Measurements from ENCODE around the gene UNC93B1. TPM values are rescaled to one million over a fixed set of nuclear protein-coding genes. Genes with fewer than 3 reads are reported as not detected.

The UNC93B1 gene
- polyA plus RNA-seq, 1 donor = 9.0 TPM

DNA sequence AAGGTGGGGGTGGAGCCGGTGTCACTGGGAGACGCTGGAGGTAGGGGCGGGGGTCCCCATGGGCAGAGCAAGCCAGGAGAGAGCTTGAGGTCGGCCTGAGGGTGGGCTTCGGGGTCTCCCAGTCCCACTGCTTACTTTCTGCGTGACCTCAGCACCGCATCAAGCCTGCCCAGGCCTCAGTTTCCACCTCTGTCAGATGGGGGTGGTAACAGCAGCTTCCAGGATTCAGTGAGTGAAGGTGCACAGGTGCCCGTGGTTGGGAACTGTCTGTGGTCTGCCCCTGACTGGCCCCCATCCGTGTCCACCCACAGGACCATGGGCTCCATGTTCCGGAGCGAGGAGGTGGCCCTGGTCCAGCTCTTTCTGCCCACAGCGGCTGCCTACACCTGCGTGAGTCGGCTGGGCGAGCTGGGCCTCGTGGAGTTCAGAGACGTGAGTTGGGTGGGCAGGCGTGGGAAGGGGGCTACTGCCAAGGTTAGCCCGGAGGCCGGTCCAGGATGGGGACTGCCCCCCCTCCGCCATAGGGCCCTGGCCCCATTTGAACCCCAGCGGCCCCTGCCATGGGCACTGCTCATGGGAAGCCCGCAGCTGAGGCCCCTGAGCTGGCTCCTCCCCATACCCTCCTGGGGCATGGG is 37.2 kb upstream of the UNC93B1 start:
- DNase-seq = no peak

DNA sequence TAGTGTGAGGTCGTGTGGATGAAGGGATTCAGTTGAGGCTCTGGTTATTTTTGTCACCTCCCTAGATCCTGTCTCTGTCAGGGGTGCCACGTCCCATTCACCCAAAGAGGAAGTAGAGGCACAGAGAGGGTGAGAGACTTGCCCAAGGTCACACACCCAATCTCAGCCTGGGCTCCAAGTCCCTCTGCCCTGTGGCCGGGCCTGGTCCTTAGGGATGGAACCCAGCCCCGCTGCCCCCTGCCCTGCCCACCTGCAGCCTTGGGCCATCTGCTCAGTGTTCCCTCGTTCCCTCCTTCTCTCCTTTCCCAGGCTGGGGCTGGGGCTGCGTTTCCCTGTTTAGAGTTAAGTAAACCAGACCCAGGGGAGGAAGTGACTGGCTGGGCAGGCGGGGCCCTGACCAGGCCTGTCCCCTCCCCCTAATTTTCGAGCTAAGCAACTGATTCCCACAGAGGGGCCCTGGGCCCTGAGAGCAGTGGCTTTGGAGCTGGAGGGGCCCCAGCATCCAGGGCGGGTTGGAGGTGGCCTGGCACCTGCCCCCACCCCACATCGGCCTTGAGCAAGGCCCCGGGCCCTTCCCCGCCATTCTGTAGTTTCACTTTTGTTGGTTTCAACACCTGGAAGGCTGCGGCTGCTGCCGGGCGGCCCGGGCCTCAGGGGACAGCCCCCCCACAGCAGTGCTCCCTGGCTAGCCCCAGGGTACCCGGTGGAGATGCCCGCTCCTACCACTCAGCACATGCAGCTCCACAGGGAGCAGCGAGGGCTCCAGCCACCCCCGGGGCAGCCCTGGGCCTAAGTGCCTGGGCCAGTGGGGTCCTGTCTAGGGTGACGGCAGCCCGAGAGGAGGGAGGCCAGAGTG is 36.4 kb upstream of the UNC93B1 start:
- peak; percentile 52 for DNase-seq

DNA sequence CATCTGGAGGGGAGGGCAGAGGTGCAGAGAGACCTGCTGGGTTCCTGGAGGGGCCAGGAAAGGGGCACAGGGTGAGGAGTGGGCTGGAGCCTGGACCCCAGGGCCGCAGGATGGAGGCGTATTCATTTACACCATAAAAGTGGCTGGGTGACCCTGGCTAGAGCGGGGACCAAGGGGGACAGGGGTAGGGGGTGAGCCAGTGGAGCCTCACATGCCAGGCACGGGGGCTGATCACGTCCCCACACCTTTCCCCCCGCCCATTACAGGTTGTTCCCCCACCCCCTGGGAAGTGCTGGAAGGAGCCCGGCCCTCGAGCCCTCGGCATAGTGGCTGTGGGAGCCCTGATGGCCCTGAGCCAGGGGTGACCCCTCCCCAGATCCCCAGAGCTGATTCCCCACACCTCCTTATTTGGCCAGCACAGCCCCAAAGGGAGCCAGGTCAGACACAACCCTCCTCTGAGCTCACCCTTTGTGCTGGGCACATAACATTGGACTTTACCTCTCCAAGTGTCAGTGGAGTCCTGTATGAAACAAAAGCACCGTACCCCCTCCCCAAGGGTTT is 35.7 kb upstream of the UNC93B1 start:
- no peak for DNase-seq

DNA sequence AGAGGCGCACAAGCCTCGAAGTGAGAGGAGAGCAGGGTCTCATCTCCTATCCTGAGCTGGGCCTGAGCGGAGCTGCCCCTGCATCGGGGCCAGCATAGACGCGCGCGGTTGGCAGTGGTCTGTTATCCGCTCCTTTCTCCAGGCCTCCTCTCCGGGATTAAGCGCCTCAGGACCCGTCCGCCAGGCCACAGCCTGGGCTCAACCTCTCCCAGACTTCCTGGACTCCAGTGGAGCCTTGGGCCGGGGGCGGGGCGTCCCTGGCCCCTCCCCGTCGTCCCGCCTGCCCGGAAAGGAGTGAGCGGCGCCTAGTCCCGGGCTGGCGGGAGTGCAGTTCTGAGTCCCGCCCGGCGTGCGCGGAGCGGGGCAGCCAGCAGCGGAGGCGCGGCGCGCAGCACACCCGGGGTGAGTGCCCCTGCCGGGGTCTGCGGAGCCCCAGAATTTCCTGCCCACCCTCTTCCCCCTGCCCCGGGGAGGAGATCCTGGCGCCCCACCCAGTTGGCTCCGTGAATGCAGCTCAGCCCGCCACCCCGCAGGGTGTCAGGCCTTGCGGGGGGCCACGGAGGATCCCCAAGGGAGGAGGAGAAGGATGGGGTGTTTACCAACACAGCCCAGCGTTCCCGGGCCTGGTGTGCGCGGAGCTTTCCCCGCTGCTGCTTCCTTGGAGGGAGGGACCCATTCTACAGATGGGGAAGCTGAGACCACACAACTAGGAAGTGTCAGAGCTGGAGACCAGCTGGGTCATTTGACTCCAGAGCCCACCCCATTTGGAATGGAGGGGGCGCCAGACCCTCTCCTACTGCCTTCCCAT is 35.0 kb upstream of the UNC93B1 start, which contains the start of gene TCIRG1:
Gene TCIRG1 (plus strand): TSS at position 308 of the 808 bp plus-strand sequence. CDS start 2,247 bp downstream, outside the sequence.
- DNase-seq = peak; percentile 65

DNA sequence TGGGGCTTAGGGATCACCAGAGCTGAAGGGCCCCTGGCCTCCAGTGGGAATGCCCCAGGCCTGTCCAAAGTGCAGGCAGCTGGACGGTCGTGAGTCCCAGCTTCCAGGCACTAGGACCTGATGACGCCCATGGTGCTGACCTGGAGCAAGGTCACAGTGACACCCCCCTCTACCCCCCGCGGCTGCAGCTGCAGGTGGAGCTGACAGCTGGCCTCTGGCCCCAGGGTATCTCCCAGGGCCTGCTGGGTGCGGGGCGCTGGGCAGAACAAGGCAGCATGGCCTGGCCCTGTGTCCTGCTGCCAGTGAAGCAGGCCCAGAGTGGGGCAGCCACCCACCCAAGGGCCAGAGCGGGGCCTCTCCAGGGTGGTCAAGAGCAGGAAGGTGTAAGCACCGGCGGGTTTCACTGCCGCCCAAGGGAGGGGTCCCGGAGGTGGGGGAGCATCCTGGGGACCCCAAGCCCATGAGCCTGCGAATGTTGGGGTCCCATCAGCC is 34.4 kb upstream of the UNC93B1 start:
- no peak for DNase-seq

DNA sequence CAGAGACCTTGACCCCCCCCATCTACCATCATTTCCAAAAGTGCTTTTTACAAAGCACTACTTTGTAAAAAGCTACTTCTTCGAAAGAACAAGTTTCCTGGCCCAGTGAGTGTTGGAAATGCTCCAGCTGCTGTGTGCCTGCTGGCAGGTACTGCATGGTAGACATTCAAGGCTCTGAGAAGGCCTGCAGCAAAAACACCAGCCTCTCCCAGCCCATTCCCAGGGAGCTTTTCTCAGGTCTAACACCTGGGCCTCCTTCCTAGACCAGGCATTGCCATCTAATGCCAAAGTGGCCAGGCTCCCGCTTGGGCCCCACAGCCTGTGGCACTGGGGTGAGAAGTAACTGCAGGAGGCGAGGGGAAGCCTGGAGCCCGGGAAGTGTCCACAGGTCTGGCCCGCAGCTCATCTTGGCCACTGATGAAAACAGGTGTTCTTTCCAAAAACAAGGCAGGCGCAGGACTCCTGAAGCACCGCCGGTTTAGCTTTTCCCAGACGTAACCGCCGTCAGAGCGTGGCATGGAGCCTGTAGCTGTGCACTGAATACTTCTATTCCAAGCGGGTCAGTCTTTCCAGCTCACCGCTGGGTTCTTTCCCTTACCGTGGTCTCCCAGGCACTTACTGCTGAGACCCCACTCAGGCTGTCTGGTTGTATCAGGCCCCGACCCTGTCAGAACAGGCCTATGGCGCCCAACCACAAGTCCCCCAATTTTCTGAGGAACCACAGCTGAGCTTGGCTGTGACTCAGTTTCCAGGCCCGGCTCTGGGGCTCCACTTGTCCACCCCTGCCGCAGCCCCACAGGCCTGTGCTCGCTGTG is 33.7 kb upstream of the UNC93B1 start:
- DNase-seq = no peak

DNA sequence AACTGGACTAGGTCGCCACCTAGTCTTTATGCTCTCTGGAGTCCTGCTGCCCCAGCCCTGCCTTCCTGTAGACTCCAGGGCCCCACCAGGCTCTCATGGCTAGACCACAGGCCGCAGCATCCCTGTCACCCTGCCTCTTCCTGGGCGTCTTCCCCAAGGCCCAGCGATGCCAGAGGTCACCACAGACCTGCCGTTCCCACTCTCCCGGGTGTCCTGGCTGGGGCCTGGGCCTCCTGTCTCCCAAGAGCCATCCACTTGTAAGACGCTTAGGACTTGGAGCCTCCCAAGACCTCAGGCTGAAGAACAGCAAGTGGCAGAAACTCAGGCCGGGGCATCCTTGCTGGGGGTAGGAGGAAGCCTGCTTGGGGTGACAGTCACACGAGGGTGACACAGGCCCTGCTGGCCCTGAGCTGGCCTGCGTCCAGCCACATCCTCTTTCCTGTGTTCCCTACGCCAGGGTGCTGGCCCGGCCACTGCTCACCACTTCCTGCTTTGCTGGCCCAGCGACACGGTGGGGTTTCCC is 32.9 kb upstream of the UNC93B1 start:
- no peak for DNase-seq

DNA sequence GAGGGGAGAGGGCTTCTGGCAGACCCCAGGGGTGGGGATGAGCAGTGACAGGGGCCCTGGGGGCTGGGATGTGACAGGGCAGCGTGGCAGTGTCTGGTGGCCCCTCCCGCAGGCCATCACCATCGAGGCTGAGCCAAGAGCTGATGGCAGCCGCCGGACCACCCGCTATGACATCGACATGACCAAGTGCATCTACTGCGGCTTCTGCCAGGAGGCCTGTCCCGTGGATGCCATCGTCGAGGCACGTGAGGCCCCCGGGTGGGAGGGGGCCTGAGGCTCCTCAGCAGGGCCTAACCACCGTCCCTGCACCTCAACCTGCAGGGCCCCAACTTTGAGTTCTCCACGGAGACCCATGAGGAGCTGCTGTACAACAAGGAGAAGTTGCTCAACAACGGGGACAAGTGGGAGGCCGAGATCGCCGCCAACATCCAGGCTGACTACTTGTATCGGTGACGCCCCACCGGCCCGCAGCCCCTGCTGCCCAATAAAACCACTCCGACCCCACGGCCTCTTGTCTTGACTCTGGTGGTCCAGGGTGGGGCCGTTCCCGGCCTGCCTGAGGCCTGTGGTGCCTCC is 32.3 kb upstream of the UNC93B1 start:
- no peak for DNase-seq

DNA sequence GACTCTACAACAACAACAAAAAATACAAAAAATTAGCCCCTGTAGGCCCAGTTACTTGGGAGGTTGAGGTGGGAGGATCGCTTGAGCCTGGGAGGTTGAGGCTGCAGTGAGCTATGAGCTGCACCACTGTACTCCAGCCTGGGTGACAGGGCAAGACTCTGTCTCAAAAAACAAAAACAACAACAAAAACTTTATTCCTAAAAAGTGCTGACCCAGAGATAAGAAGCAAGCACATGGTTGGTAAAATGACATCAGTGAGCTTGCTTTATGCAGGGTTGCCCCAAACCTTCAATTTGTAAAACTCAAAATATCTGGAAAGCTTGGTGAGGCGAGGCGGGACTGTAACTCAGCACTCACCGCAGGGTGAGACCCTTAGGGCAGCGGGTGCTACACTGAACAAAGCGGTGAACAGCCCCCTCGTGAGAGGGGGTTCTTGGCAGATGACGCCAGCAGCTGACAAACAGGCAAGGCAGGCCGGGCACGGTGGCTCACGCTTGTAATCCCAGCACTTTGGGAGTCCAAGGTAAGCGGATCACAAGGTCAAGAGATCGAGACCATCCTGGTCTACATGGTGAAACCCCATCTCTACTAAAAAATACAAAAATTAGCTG is 31.5 kb upstream of the UNC93B1 start:
- DNase-seq = no peak

DNA sequence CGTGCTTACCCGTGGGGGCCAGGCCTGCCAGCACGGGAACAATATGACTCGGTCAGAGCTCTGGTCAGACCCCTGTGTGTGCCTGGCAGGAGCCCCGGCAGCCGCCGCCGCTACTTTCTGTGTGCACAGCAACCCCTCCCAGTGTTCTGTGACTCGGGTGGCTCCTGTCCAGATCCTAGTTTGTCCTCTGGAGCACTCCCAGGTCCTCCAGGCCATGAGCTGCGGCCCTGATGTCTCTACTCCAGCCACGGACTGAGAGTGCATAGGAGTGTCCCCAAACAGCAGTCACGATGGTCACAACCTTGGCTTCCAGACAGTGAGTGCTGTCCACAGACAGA is 29.8 kb upstream of the UNC93B1 start:
- DNase-seq = no peak

DNA sequence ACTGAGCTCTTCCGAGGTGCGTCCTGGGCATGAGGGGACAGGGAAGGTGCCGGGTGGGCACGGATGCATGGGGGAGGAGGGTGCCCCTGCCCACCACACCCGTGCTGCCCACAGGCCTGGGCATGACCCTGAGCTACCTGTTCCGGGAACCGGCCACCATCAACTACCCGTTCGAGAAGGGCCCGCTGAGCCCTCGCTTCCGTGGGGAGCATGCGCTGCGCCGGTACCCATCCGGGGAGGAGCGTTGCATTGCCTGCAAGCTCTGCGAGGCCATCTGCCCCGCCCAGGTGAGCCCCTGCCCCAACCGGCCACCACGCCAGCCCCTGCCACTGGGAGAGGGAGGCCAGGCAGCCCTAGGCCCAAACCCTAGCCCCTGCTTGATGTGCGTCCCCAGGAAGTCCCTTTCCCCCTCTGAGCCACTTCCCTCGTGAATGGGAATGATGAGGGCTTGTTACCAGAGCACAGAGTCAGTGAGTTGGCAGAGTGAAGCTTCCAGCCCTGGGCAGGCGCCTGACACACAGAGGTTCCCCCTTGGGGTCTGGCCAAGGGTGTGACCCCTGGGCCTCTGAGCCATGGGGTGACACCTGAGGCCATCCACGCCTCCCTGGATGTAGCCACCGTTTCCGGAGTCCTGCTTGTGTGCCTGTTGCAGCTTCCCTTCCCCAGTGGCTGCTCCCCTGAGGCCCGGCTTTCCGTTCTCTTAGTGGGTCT is 29.3 kb upstream of the UNC93B1 start:
- DNase-seq = no peak

DNA sequence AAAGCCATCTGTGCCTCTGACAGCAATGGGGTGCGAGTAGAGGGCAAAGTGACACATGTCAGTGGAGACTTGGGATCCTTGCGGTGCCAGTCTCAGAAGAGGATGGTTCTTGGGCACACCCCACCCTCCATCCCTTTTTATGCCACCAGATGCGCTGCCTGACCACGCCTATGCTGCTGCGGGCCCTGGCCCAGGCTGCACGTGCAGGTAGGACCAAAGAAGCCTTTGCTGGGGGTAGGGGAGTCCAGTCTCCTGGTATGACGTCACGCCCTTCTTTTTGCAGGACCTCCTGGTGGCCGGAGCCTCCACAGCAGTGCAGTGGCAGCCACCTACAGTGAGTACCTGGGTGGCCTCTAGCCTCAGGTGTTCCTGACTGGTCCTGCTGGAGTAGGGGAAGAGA is 28.1 kb upstream of the UNC93B1 start:
- no peak for DNase-seq

DNA sequence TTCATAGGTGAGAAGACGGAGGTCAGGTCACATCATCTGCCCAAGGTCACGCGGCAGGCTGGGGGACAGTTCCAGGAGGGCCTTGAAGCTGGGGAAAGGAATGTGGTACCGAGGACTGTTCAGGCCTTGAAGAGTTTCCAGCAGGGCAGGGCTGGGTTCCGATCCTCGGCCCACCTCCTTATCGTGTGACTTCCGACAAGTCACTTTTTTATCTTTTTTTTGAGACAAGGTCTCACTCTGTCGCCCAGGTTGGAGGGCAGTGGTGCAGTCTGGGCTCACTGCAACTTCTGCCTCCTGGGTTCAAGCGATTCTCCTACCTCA is 27.2 kb upstream of the UNC93B1 start:
- no peak for DNase-seq

DNA sequence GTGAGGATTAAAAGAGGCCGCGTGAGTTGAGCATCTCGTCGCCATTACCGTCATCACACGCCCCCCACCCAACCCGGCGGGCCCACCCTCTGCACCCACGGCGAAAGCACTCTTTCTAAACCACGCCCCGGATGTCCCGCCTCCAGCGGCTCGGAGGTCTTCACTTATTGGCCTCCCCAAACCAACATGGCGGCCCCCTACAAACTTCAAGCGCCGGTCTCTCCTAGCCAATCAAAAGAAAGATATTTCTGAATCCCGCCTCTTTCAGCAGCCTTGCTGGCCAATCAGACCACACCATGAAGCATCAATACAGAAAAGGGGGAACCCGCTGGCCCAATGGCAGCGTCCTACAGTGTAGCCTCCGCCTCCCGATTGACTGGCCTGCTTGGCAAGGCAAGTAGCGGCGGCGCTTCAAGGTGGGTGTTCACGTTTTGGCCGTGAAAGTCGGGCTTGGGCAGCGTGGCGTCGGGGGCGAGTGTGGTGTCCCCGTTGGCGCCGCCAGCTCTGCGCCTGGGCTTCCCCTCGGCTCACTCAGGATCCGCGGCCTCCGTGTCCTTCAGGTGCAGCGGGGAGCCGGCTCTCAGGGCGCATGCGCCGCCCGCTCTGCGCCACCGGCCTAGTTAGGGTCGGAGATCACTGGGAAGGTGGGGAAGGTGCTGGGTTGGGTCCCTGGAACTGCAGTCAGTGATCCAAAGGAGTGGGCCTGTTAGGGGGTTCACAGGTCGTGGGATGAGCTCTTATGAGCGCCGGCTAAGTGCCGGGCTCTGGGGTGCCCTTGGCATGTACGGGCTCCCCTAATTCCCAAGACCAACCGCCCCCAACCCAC is 26.6 kb upstream of the UNC93B1 start, which contains the start of gene NDUFS8:
Gene NDUFS8 (plus strand): TSS at position 364 of the 826 bp plus-strand sequence. CDS start 1,471 bp downstream, outside the sequence.
- DNase-seq = peak; percentile 100

DNA sequence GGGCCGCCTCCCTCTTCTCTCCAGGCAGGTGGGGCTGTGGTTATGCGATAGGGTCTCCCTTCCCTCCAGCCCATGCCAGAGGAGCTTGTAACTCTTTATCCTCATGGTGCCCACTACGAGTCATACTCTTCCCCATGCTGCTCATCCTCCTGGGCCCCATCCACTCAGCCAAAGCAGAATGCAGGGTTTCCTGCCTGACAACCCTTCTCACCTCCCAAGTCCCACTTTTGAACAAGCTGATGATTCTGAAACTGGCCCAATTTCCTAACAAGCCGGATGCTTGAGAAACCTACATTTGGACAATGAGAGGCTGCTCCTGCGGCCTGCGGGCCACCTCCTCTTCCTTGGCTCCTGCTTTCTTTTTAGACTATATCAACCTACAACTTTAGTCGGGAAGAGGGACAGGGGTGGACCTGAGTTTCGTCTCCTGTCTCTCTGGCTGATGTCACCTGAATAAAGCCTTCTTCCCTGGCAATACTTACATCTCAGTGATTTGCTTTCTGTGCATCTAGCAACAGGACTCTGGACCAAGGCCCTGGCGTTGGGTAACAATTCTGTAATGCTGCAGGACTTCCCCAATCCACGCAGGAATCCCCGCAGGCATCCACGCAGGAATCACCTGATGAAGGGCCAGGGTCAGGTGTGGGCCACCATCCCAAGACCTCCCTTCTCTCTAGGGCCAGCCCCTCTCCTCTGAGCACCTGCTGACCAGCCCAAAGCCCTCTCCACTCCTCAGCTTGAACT is 25.1 kb upstream of the UNC93B1 start:
- DNase-seq = no peak

DNA sequence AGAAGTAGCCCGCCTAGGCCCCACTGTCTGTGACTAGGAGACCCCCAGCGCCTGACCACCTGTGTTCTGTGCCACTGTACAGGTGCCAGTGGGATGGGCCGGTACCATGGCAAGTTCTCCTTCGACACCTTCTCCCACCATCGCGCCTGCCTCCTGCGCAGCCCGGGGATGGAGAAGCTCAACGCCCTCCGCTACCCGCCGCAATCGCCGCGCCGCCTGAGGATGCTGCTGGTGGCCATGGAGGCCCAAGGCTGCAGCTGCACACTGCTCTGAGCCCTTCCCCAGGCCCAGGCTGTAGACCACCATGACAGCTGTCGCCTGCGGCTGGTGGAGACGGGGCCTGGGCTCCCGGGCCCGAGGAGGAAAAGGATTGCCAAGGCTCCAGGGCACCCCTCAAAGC is 23.8 kb upstream of the UNC93B1 start:
- DNase-seq = no peak

DNA sequence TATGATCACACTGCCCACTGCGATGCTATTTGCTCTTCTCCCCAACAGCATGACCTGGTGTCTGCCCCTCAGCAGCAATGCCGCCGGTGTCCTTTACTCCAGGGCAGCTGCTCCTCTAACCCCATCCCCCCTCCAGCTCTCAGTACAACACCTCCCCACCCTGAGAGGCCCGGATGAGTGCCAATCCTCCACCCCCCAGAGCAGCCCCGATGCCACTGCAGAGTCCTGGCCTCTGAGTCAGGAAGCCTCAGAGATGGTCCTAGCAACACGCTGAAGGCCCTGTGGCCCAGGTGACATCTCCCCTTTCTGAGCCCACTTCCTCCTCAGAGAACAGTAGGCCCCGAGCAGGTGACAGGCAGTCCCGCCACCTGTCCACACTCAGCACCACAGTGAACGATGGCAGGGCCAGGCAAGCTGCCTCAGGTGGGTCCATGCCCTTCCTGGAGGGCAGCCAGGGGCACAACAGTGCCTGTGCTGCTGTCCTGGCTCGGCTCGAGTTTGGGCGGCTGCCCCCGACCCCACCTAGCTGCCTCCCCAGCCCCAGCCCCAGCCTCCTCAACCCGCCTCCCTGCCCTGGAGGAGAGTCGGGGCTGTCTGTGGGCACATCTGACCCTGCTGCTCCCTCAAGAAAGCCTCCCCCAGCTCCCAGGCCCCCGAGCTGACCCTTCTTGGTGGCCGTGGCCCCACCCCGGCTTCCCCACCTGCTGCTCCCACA is 22.7 kb upstream of the UNC93B1 start:
- DNase-seq = no peak

Data from left kidney (tissue), 2 donors.